Stimulated activated CD8-positive, alpha-beta memory T cell treated with anti-CD3 and anti-CD28 coated beads, Interleukin-2, amount 100 ng/mL, for 1 hour (primary cell): ENCODE results near the gene PLOD2.

Source experiments
- DNase-seq, 2 donors: peaks; one replicate each; pipeline ENCODE4 v3.0.0-alpha.2; 2020; ENCODE audit warnings: low read depth in 2 of 2

Gene PLOD2

GRCh38 chr3:146100180-146100579 is 60.8 kb downstream of the PLOD2 start:
- DNase-seq, result no peak

GRCh38 chr3:146099316-146099715 is 61.7 kb downstream of the PLOD2 start:
- DNase-seq, result no peak

GRCh38 chr3:146093896-146094295 is 67.1 kb downstream of the PLOD2 start:
- no peak for DNase-seq

GRCh38 chr3:146092230-146092629 is 68.8 kb downstream of the PLOD2 start:
- DNase-seq, result no peak

- DNase-seq, result no peak
Observed at GRCh38 chr3:146091397-146091796, 69.6 kb downstream of the PLOD2 start.

GRCh38 chr3:146090521-146090920 is 70.5 kb downstream of the PLOD2 start:
- no peak for DNase-seq

- DNase-seq, result no peak
Observed at GRCh38 chr3:146088840-146089239, 72.1 kb downstream of the PLOD2 start.

- no peak for DNase-seq
Observed at GRCh38 chr3:146087116-146087515, 73.9 kb downstream of the PLOD2 start.

- DNase-seq, result no peak
Observed at GRCh38 chr3:146086211-146086610, 74.8 kb downstream of the PLOD2 start.

- no peak for DNase-seq
Observed at GRCh38 chr3:146085678-146086077, 75.3 kb downstream of the PLOD2 start.

GRCh38 chr3:146080578-146080977 is 80.4 kb downstream of the PLOD2 start:
- no peak for DNase-seq

GRCh38 chr3:146078031-146078430 is 83.0 kb downstream of the PLOD2 start:
- no peak for DNase-seq

GRCh38 chr3:146077181-146077580 is 83.8 kb downstream of the PLOD2 start:
- DNase-seq, result no peak

- no peak for DNase-seq
Observed at GRCh38 chr3:146072824-146073223, 88.2 kb downstream of the PLOD2 start.

- DNase-seq, result no peak
Observed at GRCh38 chr3:146072061-146072460, 88.9 kb downstream of the PLOD2 start.

- no peak for DNase-seq
Observed at GRCh38 chr3:146071632-146072031, 89.4 kb downstream of the PLOD2 start.

GRCh38 chr3:146067048-146067447 is 93.9 kb downstream of the PLOD2 start:
- DNase-seq, result no peak

GRCh38 chr3:146065573-146066006 is 95.4 kb downstream of the PLOD2 start:
- no peak for DNase-seq

GRCh38 chr3:146058241-146058640 is 102.7 kb downstream of the PLOD2 start:
- no peak for DNase-seq

GRCh38 chr3:146052791-146053310 is 108.1 kb downstream of the PLOD2 start:
- DNase-seq, result no peak

- no peak for DNase-seq
Observed at GRCh38 chr3:146052056-146052790, 108.8 kb downstream of the PLOD2 start.

GRCh38 chr3:146050691-146051090 is 110.3 kb downstream of the PLOD2 start:
- no peak for DNase-seq

- no peak for DNase-seq
Observed at GRCh38 chr3:146047485-146047884, 113.5 kb downstream of the PLOD2 start.

GRCh38 chr3:146044046-146044445 is 116.9 kb downstream of the PLOD2 start:
- DNase-seq, result no peak
